H1 (cell line): ENCODE measurements around the gene SEC22C. TPM values are rescaled to one million over a fixed set of nuclear protein-coding genes. Genes with fewer than 3 reads are reported as not detected.

ENCODE experiments used
- CTCF ChIA-PET: fragments of 300-600 bp; sonication (Branson Sonifier 250); formaldehyde crosslinking; loops from one replicate; lab custom pipeline; 2021; ENCODE audit not compliant: partially characterized antibody; lab: Charles Lee
- POLR2A ChIA-PET: fragments of 300-600 bp; sonication (Branson Sonifier 250); formaldehyde crosslinking; loops from one replicate; lab custom pipeline; 2021; ENCODE audit warnings: inconsistent platforms; ENCODE audit not compliant: partially characterized antibody; lab: Charles Lee
- DNase-seq, 2 experiments: peaks; one replicate each; pipeline versions ENCODE4 v3.0.0 to v3.0.0-alpha.2; 2010 to 2022; ENCODE audit warnings: low spot score in 2 of 2, low read depth in 1 of 2, mixed read lengths in 1 of 2
- FAIRE-seq: peaks from 2 replicates; lab custom pipeline; 2011; peaks lifted over from hg19 to GRCh38; lab: Jason Lieb, UNC
- H2AFZ ChIP-seq: 2 replicates; pipeline ENCODE4 v1.8.1; 2012; ENCODE audit warnings: low read length, inconsistent platforms
- H2AK5ac ChIP-seq: 2 replicates; pipeline ENCODE4 v1.6.1; 2013; ENCODE audit warnings: low read depth, low read length
- H2BK120ac ChIP-seq: replicated peaks from 2 replicates; pipeline ENCODE3; 2013; ENCODE audit warnings: low read depth, low read length, inconsistent platforms
- H2BK12ac ChIP-seq: 2 replicates; pipeline ENCODE4 v1.6.1; 2013; ENCODE audit warnings: low read depth, low read length
- H2BK15ac ChIP-seq: 2 replicates; pipeline ENCODE4 v1.6.1; 2013; ENCODE audit warnings: low read length
- H2BK20ac ChIP-seq: 2 replicates; pipeline ENCODE4 v1.6.1; 2013; ENCODE audit warnings: low read length
- H2BK5ac ChIP-seq: 2 replicates; pipeline ENCODE4 v1.6.1; 2013; ENCODE audit warnings: low read depth, low read length
- H3K14ac ChIP-seq: 2 replicates; pipeline ENCODE4 v1.6.1; 2013; ENCODE audit warnings: inconsistent platforms; ENCODE audit not compliant: insufficient read length
- H3K18ac ChIP-seq: 2 replicates; pipeline ENCODE4 v1.6.1; 2013; ENCODE audit warnings: low read length; ENCODE audit errors: extremely low read depth
- H3K23ac ChIP-seq: 2 replicates; pipeline ENCODE4 v1.6.1; 2013; ENCODE audit warnings: inconsistent platforms; ENCODE audit not compliant: insufficient read length
- H3K23me2 ChIP-seq: 2 replicates; pipeline ENCODE4 v1.6.1; 2013; ENCODE audit warnings: low read depth, low read length
- H3K27ac ChIP-seq: 2 replicates; pipeline ENCODE4 v1.6.1; 2011; ENCODE audit warnings: low read depth, low read length, inconsistent platforms
- H3K27me3 ChIP-seq, 4 experiments: replicated peaks in 1 of 4; 1 replicate in 1 of 4; 2 replicates in 3 of 4; pipeline versions ENCODE4 v1.6.1 to v1.8.1; 2011 to 2013; ENCODE audit warnings: low read length in 3 of 4, mild to moderate bottlenecking in 3 of 4, inconsistent platforms in 2 of 4, mixed read lengths in 2 of 4, moderate library complexity in 1 of 4; ENCODE audit not compliant: control insufficient read depth in 3 of 4, insufficient read depth in 3 of 4; ENCODE audit errors: extremely low read depth in 1 of 4
- H3K36me3 ChIP-seq, 4 experiments: 2 replicates each; pipeline versions ENCODE4 v1.6.1 to v1.8.1; 2011 to 2013; ENCODE audit warnings: mild to moderate bottlenecking in 4 of 4, low read length in 3 of 4, moderate library complexity in 2 of 4, control low read depth in 1 of 4, inconsistent platforms in 1 of 4; ENCODE audit not compliant: insufficient read depth in 4 of 4, control insufficient read depth in 2 of 4
- H3K4ac ChIP-seq: replicated peaks from 2 replicates; pipeline ENCODE3; 2013; ENCODE audit warnings: low read length, low read depth, mixed read lengths, inconsistent platforms; ENCODE audit not compliant: insufficient read length
- H3K4me1 ChIP-seq, 4 experiments: replicated peaks in 1 of 4; 1 replicate in 1 of 4; 2 replicates in 3 of 4; pipeline versions ENCODE4 v1.6.1 to v1.8.1; 2011 to 2013; ENCODE audit warnings: low read length in 3 of 4, inconsistent platforms in 2 of 4, mixed read lengths in 1 of 4; ENCODE audit not compliant: insufficient read depth in 4 of 4, control insufficient read depth in 3 of 4
- H3K4me2 ChIP-seq, 2 experiments: 2 replicates each; pipeline versions ENCODE4 v1.6.1 to v1.8.1; 2011 to 2013; ENCODE audit warnings: low read depth in 2 of 2, low read length in 2 of 2, control low read depth in 1 of 2, inconsistent platforms in 1 of 2, mild to moderate bottlenecking in 1 of 2; ENCODE audit not compliant: insufficient read depth in 1 of 2
- H3K4me3 ChIP-seq, 4 experiments: fragments of 200-600, 300-600 bp in 1 of 4; sonication (generic), shearing (Covaris generic), sonication (Bioruptor Twin) in 1 of 4; 2 replicates each; pipeline versions ENCODE4 v1.5.1 to v1.8.1; 2011 to 2016; ENCODE audit warnings: low read length in 4 of 4, low read depth in 3 of 4, control low read depth in 2 of 4, inconsistent platforms in 2 of 4, mild to moderate bottlenecking in 2 of 4, mixed read lengths in 1 of 4, moderate library complexity in 1 of 4; ENCODE audit not compliant: insufficient read depth in 2 of 4; ENCODE audit errors: extremely low read depth in 1 of 4
- H3K56ac ChIP-seq: replicated peaks from 2 replicates; pipeline ENCODE3; 2013; ENCODE audit warnings: low read depth, mild to moderate bottlenecking, mixed read lengths, low read length, inconsistent platforms; ENCODE audit not compliant: insufficient read length
- H3K79me1 ChIP-seq: 2 replicates; pipeline ENCODE4 v1.6.1; 2013; ENCODE audit warnings: low read depth, low read length, control low read depth
- H3K79me2 ChIP-seq, 2 experiments: 2 replicates each; pipeline versions ENCODE4 v1.6.1 to v1.8.1; 2012 to 2013; ENCODE audit warnings: low read length in 2 of 2, mild to moderate bottlenecking in 2 of 2, inconsistent platforms in 1 of 2; ENCODE audit not compliant: insufficient read depth in 2 of 2, control insufficient read depth in 1 of 2
- H3K9ac ChIP-seq, 4 experiments: replicated peaks in 1 of 4; 1 replicate in 1 of 4; 2 replicates in 3 of 4; pipeline versions ENCODE4 v1.6.1 to v1.8.1; 2011 to 2013; ENCODE audit warnings: low read depth in 3 of 4, low read length in 3 of 4, control low read depth in 2 of 4, mild to moderate bottlenecking in 2 of 4, moderate library complexity in 2 of 4, inconsistent platforms in 1 of 4; ENCODE audit errors: extremely low read depth in 1 of 4
- H3K9me3 ChIP-seq, 2 experiments: 2 replicates each; pipeline versions ENCODE4 v1.6.1 to v1.8.1; 2012 to 2013; ENCODE audit warnings: mild to moderate bottlenecking in 2 of 2, moderate library complexity in 2 of 2, control low read depth in 1 of 2, inconsistent platforms in 1 of 2, low read depth in 1 of 2, low read length in 1 of 2, mixed read lengths in 1 of 2; ENCODE audit not compliant: insufficient read depth in 2 of 2
- H4K20me1 ChIP-seq, 2 experiments: replicated peaks in 1 of 2; 2 replicates each; pipeline versions ENCODE3 to v1.8.1; 2011 to 2013; ENCODE audit warnings: inconsistent platforms in 2 of 2, low read length in 2 of 2, mild to moderate bottlenecking in 1 of 2; ENCODE audit not compliant: insufficient read depth in 2 of 2, control insufficient read depth in 1 of 2
- H4K5ac ChIP-seq: 2 replicates; pipeline ENCODE4 v1.6.1; 2013; ENCODE audit warnings: low read length, low read depth, mixed read lengths, inconsistent platforms; ENCODE audit not compliant: insufficient read length
- H4K8ac ChIP-seq: 2 replicates; pipeline ENCODE4 v1.8.0; 2013; ENCODE audit warnings: mild to moderate bottlenecking, moderate library complexity, low read length, inconsistent platforms; ENCODE audit not compliant: insufficient read depth; ENCODE audit errors: extremely low read depth
- H4K91ac ChIP-seq: replicated peaks from 2 replicates; pipeline ENCODE3; 2013; ENCODE audit warnings: low read length, mixed read lengths, inconsistent platforms; ENCODE audit not compliant: insufficient read length
- BCL11A ChIP-seq, 2 experiments: IDR thresholded peaks; one replicate each; pipeline ENCODE4 v1.6.1; 2011; ENCODE audit warnings: low read depth in 2 of 2, low read length in 2 of 2, mild to moderate bottlenecking in 2 of 2
- SP1 ChIP-seq: IDR thresholded peaks from 2 replicates; pipeline ENCODE4 v1.6.1; 2011; ENCODE audit warnings: low read depth, low read length
- WGBS, 2 experiments: shearing (Covaris generic) in 1 of 2; methylation state at CpG; one replicate each; pipeline versions ENCODE4 v1.1.6 to v1.1.7; 2013 to 2015; ENCODE audit warnings: low lambda C conversion rate in 2 of 2, mixed read lengths in 2 of 2, inconsistent platforms in 1 of 2, low coverage in 1 of 2, missing lambda C conversion rate in 1 of 2; ENCODE audit not compliant: insufficient replicate concordance in 2 of 2, insufficient coverage in 1 of 2, insufficient read length in 1 of 2; ENCODE audit errors: extremely low coverage in 1 of 2, missing lambda C conversion rate in 1 of 2; 5-methylcytosine and 5-hydroxymethylcytosine counted together
- polyA plus RNA-seq, 7 experiments: library from polyadenylated mRNA; depleted of rRNA in 3 of 7; stranded (reverse) in 5 of 7; unstranded in 2 of 7; fragments of >200 nt in 5 of 7; fragments of 200-250 nt in 2 of 7; gene quantifications; 1 replicate in 5 of 7; 2 replicates in 1 of 7; 4 replicates in 1 of 7; pipeline versions ENCODE4 v1.2.1 to v1.2.3, GENCODE V29; 2011 to 2013; ENCODE audit warnings: missing spikeins in 2 of 7, mixed read lengths in 2 of 7
- total RNA-seq: library from RNA; stranded (reverse); fragmentation: NEBNext Ultra II Directional; extraction: Animal tissue kit (Norgen Biotek cat#: 25700); gene quantifications from 2 replicates; pipeline ENCODE4 v1.2.1, GENCODE V29; 2021
- TF ChIP-seq, protein P1 (sequence below), 3 experiments: IDR thresholded peaks; 1 replicate in 2 of 3; 2 replicates in 1 of 3; pipeline versions ENCODE4 v1.5.1 to v1.6.1; 2011; ENCODE audit warnings: low read length in 3 of 3, mild to moderate bottlenecking in 3 of 3, inconsistent platforms in 2 of 3, low read depth in 1 of 3, moderate library complexity in 1 of 3; ENCODE audit not compliant: insufficient read depth in 1 of 3; ENCODE audit errors: control extremely low read depth in 1 of 3
- TF ChIP-seq, protein P2 (sequence below): IDR thresholded peaks from 2 replicates; pipeline ENCODE4 v1.6.1; 2011; ENCODE audit warnings: low read length, improper control_type of control experiment

SEC22C gene
- total and polyA plus RNA-seq, 2 of the 8 experiments (the other 6 are each of a cell fraction or from before 2014, with no cell fraction given): 23.4 to 38.3 TPM

DNA sequence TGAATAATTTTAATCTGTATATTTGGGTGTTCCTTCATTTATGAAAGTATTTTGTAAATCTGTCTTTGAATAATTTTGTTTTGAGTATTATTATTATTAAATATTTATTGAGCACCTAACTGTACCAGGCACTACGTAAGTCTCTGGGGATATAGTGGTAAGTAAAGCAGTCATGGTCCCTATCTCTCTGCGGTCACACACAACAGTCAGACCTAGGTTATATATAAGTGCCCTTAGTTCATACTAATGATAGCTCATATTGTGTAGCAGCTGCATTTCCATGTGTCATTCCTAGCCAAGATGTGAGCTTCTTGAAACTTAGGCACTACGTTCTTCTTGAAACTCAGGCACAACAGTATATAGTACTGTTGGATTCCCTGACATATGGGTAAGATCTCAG is 31.2 kb upstream of the SEC22C start:
- H2AK5ac ChIP-seq: no peak overlapping the region
- H3K56ac ChIP-seq: no peak overlapping the region
- no peak overlapping the region for H4K91ac ChIP-seq
- DNase-seq (no peak), FAIRE-seq (no peak)
- no peak overlapping the region for H2BK5ac ChIP-seq
- H2BK120ac ChIP-seq: no peak overlapping the region
- 87% methylated on average over 3 of the region's 3 CpGs; no CpG with 5 or more reads in 1 of the 2 experiments for WGBS, 2 experiments
- no peak overlapping the region for H3K23ac ChIP-seq
- H3K4me3 ChIP-seq: no peak overlapping the region
- no peak overlapping the region for H3K9ac ChIP-seq
- peaks cover 2 to 5% of the 10 kb centered on the region in 2 experiments for H4K20me1 ChIP-seq
- ChIA-PET POLR2A (interaction anchor here (0.9 to 6.0 kb wide), 6 partner anchors 11 to 41 kb away, joined by 3 to 45 read pairs (median 6); partner anchors contain the start of genes NKTR, SEC22C and SS18L2), CTCF (interaction anchor here (0.7 to 3.1 kb wide), 21 partner anchors 8 to 181 kb away, joined by 3 to 26 read pairs (median 5); partner anchors contain the start of genes NKTR and SEC22C)
- no peaks in the 10 kb centered on the region for H3K4me1 ChIP-seq
- H3K4me2 ChIP-seq: no peak overlapping the region
- no peaks in the 10 kb centered on the region for H3K27me3 ChIP-seq
- no peaks in the 10 kb centered on the region for H3K9me3 ChIP-seq
- H3K14ac ChIP-seq: no peak overlapping the region
- no peaks in the 10 kb centered on the region for H3K23me2 ChIP-seq
- no peak overlapping the region for H3K18ac ChIP-seq
- H2AFZ ChIP-seq: no peak overlapping the region
- no peak overlapping the region for H2BK15ac ChIP-seq
- no peak overlapping the region for H3K4ac ChIP-seq
- H4K5ac ChIP-seq: no peak overlapping the region
- peaks cover 12 to 95% of the 10 kb centered on the region in 2 experiments for H3K79me2 ChIP-seq
- no peak overlapping the region for H3K27ac ChIP-seq
- H2BK20ac ChIP-seq: no peak overlapping the region
- peaks cover 0 to 8% (median 2%) of the 10 kb centered on the region in 4 experiments; a peak in 1 of 8 replicates for H3K36me3 ChIP-seq
- TF ChIP-seq BCL11A (IDR thresholded peaks at IDR 0.05; ENCODE audit: low read depth in 2 of 2, low read length in 2 of 2) (no peak), SP1 (no peak)
- TF ChIP-seq, protein P1, sequence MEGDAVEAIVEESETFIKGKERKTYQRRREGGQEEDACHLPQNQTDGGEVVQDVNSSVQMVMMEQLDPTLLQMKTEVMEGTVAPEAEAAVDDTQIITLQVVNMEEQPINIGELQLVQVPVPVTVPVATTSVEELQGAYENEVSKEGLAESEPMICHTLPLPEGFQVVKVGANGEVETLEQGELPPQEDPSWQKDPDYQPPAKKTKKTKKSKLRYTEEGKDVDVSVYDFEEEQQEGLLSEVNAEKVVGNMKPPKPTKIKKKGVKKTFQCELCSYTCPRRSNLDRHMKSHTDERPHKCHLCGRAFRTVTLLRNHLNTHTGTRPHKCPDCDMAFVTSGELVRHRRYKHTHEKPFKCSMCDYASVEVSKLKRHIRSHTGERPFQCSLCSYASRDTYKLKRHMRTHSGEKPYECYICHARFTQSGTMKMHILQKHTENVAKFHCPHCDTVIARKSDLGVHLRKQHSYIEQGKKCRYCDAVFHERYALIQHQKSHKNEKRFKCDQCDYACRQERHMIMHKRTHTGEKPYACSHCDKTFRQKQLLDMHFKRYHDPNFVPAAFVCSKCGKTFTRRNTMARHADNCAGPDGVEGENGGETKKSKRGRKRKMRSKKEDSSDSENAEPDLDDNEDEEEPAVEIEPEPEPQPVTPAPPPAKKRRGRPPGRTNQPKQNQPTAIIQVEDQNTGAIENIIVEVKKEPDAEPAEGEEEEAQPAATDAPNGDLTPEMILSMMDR (IDR thresholded peaks at IDR 0.05; ENCODE audit: control extremely low read depth in 1 of 3, insufficient read depth in 1 of 3, low read depth in 1 of 3, low read length in 3 of 3): no peak
- TF ChIP-seq, protein P2, sequence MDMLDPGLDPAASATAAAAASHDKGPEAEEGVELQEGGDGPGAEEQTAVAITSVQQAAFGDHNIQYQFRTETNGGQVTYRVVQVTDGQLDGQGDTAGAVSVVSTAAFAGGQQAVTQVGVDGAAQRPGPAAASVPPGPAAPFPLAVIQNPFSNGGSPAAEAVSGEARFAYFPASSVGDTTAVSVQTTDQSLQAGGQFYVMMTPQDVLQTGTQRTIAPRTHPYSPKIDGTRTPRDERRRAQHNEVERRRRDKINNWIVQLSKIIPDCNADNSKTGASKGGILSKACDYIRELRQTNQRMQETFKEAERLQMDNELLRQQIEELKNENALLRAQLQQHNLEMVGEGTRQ: no peak
- H3K79me1 ChIP-seq: 0 out of 2 replicates have a peak, but pooled peaks cover 6% of the 10 kb centered on the region
- no peak overlapping the region for H2BK12ac ChIP-seq
- no peak overlapping the region for H4K8ac ChIP-seq
